A673 (cell line): ENCODE results near the gene KATNB1. TPM values are rescaled to one million over a fixed set of nuclear protein-coding genes. Genes with fewer than 3 reads are reported as not detected.

ENCODE experiments used
- BruUV-seq: library from RNA; stranded (reverse); fragments of 400-500 nt; replicated peaks from 2 replicates; lab custom pipeline; 2021; lab: Mats Ljungman, UMichigan
- CTCF ChIA-PET: fragments of 300-600 bp; sonication (Branson Sonifier 250); formaldehyde crosslinking; loops from one replicate; lab custom pipeline; 2022; ENCODE audit warnings: antibody characterized with exemption; lab: Charles Lee
- POLR2A ChIA-PET: fragments of 300-600 bp; sonication (Branson Sonifier 250); formaldehyde crosslinking; loops from one replicate; lab custom pipeline; 2022; ENCODE audit warnings: antibody characterized with exemption; ENCODE audit not compliant: low non-redundant PET; lab: Charles Lee
- DNase-seq: peaks from one replicate; pipeline ENCODE4 v3.0.0-alpha.2; 2015; ENCODE audit warnings: low spot score
- H3K27ac ChIP-seq: fragments of 200-600 bp; sonication (generic); 2 replicates; pipeline ENCODE4 v1.5.1; 2016; ENCODE audit warnings: mixed run types, low read depth, mild to moderate bottlenecking, mixed read lengths, antibody characterized with exemption, low read length; ENCODE audit not compliant: poor library complexity, severe bottlenecking
- H3K27me3 ChIP-seq: fragments of 200-600 bp; sonication (generic); replicated peaks from 2 replicates; pipeline ENCODE4 v1.6.1; 2017; ENCODE audit warnings: mixed run types, low read depth, mild to moderate bottlenecking, mixed read lengths, antibody characterized with exemption, low read length; ENCODE audit not compliant: insufficient read depth, poor library complexity
- H3K36me3 ChIP-seq: fragments of 200-600 bp; sonication (generic); 2 replicates; pipeline ENCODE4 v1.6.1; 2016; ENCODE audit warnings: mixed run types, mild to moderate bottlenecking, mixed read lengths, antibody characterized with exemption, low read length; ENCODE audit not compliant: insufficient read depth, poor library complexity, severe bottlenecking
- H3K4me1 ChIP-seq: fragments of 200-600 bp; sonication (generic); 2 replicates; pipeline ENCODE4 v1.6.1; 2017; ENCODE audit warnings: mixed run types, mild to moderate bottlenecking, mixed read lengths, antibody characterized with exemption, low read length; ENCODE audit not compliant: insufficient read depth, poor library complexity, severe bottlenecking
- H3K4me3 ChIP-seq: fragments of 200-600 bp; sonication (generic); 2 replicates; pipeline ENCODE4 v1.5.1; 2016; ENCODE audit warnings: low read depth, mixed run types, mild to moderate bottlenecking, mixed read lengths, low read length; ENCODE audit not compliant: poor library complexity, severe bottlenecking
- H3K9me3 ChIP-seq: fragments of 200-600 bp; sonication (generic); 2 replicates; pipeline ENCODE4 v1.6.1; 2016; ENCODE audit warnings: mixed run types, low read depth, mild to moderate bottlenecking, mixed read lengths, antibody characterized with exemption, low read length; ENCODE audit not compliant: poor library complexity, severe bottlenecking
- EZH2 ChIP-seq: fragments of 200-600 bp; sonication (generic); IDR thresholded peaks from 2 replicates; pipeline ENCODE4 v1.6.1; 2017; ENCODE audit warnings: borderline replicate concordance, low read depth, mild to moderate bottlenecking, mixed read lengths, antibody characterized with exemption, low read length; ENCODE audit not compliant: poor library complexity, severe bottlenecking
- intact Hi-C: fragments of 100-400 bp; cut with micrococcal nuclease; formaldehyde crosslinking; loops from one replicate; pipeline ENCODE4 v1.10.0; 2022; ENCODE audit not compliant: unreplicated experiment
- total RNA-seq: library from RNA; stranded (reverse); gene quantifications from 2 replicates; pipeline ENCODE4 v1.2.3, GENCODE V29; 2021
- TF ChIP-seq, protein P1 (sequence below): fragments of 300-800, 200-600 bp; sonication (generic); conservative IDR thresholded peaks from 2 replicates; pipeline ENCODE4 v1.5.1; 2017; ENCODE audit warnings: low read depth, mild to moderate bottlenecking, antibody characterized with exemption, low read length, moderate library complexity, mixed read lengths

KATNB1 gene
- total RNA-seq, 1 experiment from 2014 or later = 55.7 TPM

DNA sequence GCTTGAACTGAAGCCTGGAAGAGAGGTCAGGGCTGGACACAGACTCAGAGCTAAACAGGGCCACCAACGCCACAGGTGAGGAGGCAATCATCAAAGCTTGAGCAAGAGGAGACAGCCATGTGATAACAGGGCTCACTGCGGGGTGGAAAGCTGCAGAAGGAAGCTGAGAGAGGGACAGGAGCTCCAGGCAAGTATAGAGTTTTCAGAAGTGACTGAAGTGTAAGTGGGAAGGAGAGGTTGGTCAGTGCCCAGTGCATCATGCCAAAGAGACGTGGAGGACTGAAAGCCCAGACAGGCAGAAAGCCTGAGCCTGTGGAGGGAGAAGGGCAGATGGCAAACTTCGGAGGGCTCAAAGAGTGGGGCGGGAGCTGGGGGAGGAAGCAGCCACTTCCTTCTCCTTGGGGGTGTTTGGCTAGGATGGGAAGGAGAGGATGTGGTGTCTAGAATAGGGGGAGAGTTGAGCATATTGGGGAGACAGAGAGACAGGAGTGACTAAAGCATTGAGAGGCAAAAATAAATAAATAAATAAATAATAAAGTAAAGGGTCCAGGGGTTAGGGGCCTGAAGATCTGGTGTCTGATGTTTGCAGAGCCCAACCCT is 64.1 kb downstream of the KATNB1 start:
- TF ChIP-seq, protein P1, sequence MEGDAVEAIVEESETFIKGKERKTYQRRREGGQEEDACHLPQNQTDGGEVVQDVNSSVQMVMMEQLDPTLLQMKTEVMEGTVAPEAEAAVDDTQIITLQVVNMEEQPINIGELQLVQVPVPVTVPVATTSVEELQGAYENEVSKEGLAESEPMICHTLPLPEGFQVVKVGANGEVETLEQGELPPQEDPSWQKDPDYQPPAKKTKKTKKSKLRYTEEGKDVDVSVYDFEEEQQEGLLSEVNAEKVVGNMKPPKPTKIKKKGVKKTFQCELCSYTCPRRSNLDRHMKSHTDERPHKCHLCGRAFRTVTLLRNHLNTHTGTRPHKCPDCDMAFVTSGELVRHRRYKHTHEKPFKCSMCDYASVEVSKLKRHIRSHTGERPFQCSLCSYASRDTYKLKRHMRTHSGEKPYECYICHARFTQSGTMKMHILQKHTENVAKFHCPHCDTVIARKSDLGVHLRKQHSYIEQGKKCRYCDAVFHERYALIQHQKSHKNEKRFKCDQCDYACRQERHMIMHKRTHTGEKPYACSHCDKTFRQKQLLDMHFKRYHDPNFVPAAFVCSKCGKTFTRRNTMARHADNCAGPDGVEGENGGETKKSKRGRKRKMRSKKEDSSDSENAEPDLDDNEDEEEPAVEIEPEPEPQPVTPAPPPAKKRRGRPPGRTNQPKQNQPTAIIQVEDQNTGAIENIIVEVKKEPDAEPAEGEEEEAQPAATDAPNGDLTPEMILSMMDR = no peak
- no peak for TF ChIP-seq EZH2
- intact Hi-C loops = loop anchor here (5.0 kb wide), 2 partner anchors 63 to 203 kb away; partner anchors contain the start of genes USB1 and ZNF319
- Histone ChIP-seq H3K27me3 (no peaks in the 10 kb centered on the region), H3K36me3 (peaks cover 32% of the 10 kb centered on the region), H3K4me3 (peak overlapping the region; percentile 68), H3K4me1 (peaks cover 66% of the 10 kb centered on the region), H3K9me3 (no peaks in the 10 kb centered on the region), H3K27ac (peak overlapping the region; percentile 94)
- CTCF ChIA-PET = no interaction called here
- POLR2A ChIA-PET = interaction anchor here (0.8 kb wide), 1 partner anchor 35 kb away, joined by 3 read pairs; no protein-coding TSS in a partner anchor
- no TSS peak for BruUV-seq
- peak; percentile 58 for DNase-seq

DNA sequence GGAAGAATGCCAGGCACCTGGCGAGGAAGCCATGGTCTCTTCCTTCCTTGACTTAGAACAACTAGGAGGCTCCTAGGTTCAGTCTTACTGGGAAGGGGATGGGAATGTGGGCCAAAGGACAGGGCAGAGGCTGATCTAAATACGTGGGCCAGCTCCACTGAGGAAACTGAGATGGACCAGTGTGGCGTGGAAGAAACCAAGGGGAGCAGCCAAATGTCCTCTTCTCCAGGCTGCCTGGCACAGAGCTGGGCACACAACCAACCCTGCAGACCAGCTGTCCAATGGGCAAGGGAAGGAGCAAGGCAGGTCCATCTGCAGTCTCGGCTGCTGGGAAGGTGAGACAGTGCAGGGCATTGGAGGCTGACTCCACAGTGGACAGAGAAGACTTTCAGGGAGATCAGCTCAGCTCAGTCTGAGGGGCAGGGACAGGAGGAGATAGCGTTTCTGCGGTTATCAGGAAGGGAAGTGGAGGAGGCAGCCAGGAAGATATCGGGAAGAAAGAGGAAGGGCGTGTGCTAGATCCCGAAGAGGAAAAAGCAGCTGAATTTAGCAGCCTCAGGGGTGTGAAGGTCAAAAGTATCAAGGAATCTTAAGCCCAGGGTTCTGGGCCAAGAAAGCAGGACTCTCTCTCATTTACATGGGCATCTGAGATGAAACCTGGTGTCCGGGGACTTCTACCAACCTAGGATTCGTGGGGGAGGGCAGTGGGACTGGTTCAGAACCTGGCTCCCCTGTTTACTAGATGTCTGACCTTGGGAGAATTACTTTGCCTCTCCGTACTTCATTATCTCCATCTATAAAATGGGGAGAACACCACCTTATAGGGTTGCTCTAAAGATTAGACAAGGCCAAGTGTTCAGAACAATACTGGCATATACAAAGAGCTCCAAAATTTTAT is 64.9 kb downstream of the KATNB1 start:
- TF ChIP-seq EZH2 = no peak
- TF ChIP-seq, protein P1 = no peak
- no peak for DNase-seq
- no TSS peak for BruUV-seq
- no peaks in the 10 kb centered on the region for H3K9me3 ChIP-seq
- ChIA-PET CTCF (no interaction called here), POLR2A (interaction anchor here (0.8 kb wide), 1 partner anchor 36 kb away, joined by 3 read pairs; no protein-coding TSS in a partner anchor)
- H3K36me3 ChIP-seq = peaks cover 27% of the 10 kb centered on the region
- H3K27ac ChIP-seq = peak overlapping the region; percentile 94
- intact Hi-C loops = no loop called here
- H3K27me3 ChIP-seq = no peaks in the 10 kb centered on the region
- peak overlapping the region; percentile 68 for H3K4me3 ChIP-seq
- peaks cover 66% of the 10 kb centered on the region for H3K4me1 ChIP-seq

DNA sequence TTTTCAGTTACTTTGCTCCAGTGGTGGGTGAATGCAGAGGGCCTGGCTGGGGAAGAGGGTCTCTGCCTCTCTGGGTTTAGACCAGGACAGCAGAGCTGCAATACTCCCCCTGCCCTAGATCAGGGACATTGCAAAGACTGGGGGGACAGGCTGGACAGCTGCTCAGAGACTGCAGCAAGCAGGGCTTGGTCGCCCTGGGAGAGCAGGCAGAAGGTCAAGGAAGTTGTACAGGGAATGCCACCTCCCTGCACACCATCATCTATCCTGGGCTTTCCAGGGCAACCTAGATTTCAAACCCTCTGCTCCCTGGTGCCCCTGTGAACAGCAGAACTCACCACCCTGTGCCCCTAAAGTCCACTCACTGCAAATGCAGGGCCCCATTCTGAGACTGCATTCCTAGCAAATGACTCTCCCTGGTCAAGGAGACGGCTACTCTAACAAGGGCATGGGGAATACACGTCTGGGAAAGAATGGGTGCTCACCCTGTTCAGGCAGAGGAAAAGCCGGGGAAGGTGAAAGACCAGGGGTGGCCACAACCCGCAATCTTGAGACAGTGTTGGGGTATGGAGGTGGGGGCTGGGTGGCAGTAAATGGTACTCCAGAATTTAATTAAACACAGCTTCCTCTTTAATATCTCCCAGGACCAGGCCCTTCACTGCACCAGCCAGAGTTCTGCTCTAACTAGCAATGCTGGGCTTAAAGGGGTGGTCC is 65.7 kb downstream of the KATNB1 start:
- Histone ChIP-seq H3K27ac (peak overlapping the region; percentile 94), H3K9me3 (no peaks in the 10 kb centered on the region), H3K4me3 (peak overlapping the region; percentile 68), H3K4me1 (peaks cover 64% of the 10 kb centered on the region), H3K36me3 (peaks cover 20% of the 10 kb centered on the region), H3K27me3 (no peaks in the 10 kb centered on the region)
- POLR2A ChIA-PET = no interaction called here
- intact Hi-C loops = no loop called here
- CTCF ChIA-PET = no interaction called here
- no peak for DNase-seq
- TSS peak; percentile 49 for BruUV-seq
- TF ChIP-seq, protein P1 = no peak
- TF ChIP-seq EZH2 = no peak
